H1 (cell line): ENCODE measurements around the gene RAP1GDS1. TPM values are rescaled to one million over a fixed set of nuclear protein-coding genes. Genes with fewer than 3 reads are reported as not detected.

Source experiments
- CTCF ChIA-PET: fragments of 300-600 bp; sonication (Branson Sonifier 250); formaldehyde crosslinking; loops from one replicate; lab custom pipeline; 2021; ENCODE audit not compliant: partially characterized antibody; lab: Charles Lee
- POLR2A ChIA-PET: fragments of 300-600 bp; sonication (Branson Sonifier 250); formaldehyde crosslinking; loops from one replicate; lab custom pipeline; 2021; ENCODE audit warnings: inconsistent platforms; ENCODE audit not compliant: partially characterized antibody; lab: Charles Lee
- DNase-seq, 2 experiments: peaks; one replicate each; pipeline versions ENCODE4 v3.0.0 to v3.0.0-alpha.2; 2010 to 2022; ENCODE audit warnings: low spot score in 2 of 2, low read depth in 1 of 2, mixed read lengths in 1 of 2
- FAIRE-seq: peaks from 2 replicates; lab custom pipeline; 2011; peaks lifted over from hg19 to GRCh38; lab: Jason Lieb, UNC
- H2AFZ ChIP-seq: 2 replicates; pipeline ENCODE4 v1.8.1; 2012; ENCODE audit warnings: low read length, inconsistent platforms
- H2AK5ac ChIP-seq: 2 replicates; pipeline ENCODE4 v1.6.1; 2013; ENCODE audit warnings: low read depth, low read length
- H2BK120ac ChIP-seq: replicated peaks from 2 replicates; pipeline ENCODE3; 2013; ENCODE audit warnings: low read depth, low read length, inconsistent platforms
- H2BK12ac ChIP-seq: 2 replicates; pipeline ENCODE4 v1.6.1; 2013; ENCODE audit warnings: low read depth, low read length
- H2BK15ac ChIP-seq: 2 replicates; pipeline ENCODE4 v1.6.1; 2013; ENCODE audit warnings: low read length
- H2BK20ac ChIP-seq: 2 replicates; pipeline ENCODE4 v1.6.1; 2013; ENCODE audit warnings: low read length
- H2BK5ac ChIP-seq: 2 replicates; pipeline ENCODE4 v1.6.1; 2013; ENCODE audit warnings: low read depth, low read length
- H3K14ac ChIP-seq: 2 replicates; pipeline ENCODE4 v1.6.1; 2013; ENCODE audit warnings: inconsistent platforms; ENCODE audit not compliant: insufficient read length
- H3K18ac ChIP-seq: 2 replicates; pipeline ENCODE4 v1.6.1; 2013; ENCODE audit warnings: low read length; ENCODE audit errors: extremely low read depth
- H3K23ac ChIP-seq: 2 replicates; pipeline ENCODE4 v1.6.1; 2013; ENCODE audit warnings: inconsistent platforms; ENCODE audit not compliant: insufficient read length
- H3K23me2 ChIP-seq: 2 replicates; pipeline ENCODE4 v1.6.1; 2013; ENCODE audit warnings: low read depth, low read length
- H3K27ac ChIP-seq: 2 replicates; pipeline ENCODE4 v1.6.1; 2011; ENCODE audit warnings: low read depth, low read length, inconsistent platforms
- H3K27me3 ChIP-seq, 4 experiments: replicated peaks in 1 of 4; 1 replicate in 1 of 4; 2 replicates in 3 of 4; pipeline versions ENCODE4 v1.6.1 to v1.8.1; 2011 to 2013; ENCODE audit warnings: low read length in 3 of 4, mild to moderate bottlenecking in 3 of 4, inconsistent platforms in 2 of 4, mixed read lengths in 2 of 4, moderate library complexity in 1 of 4; ENCODE audit not compliant: control insufficient read depth in 3 of 4, insufficient read depth in 3 of 4; ENCODE audit errors: extremely low read depth in 1 of 4
- H3K36me3 ChIP-seq, 4 experiments: 2 replicates each; pipeline versions ENCODE4 v1.6.1 to v1.8.1; 2011 to 2013; ENCODE audit warnings: mild to moderate bottlenecking in 4 of 4, low read length in 3 of 4, moderate library complexity in 2 of 4, control low read depth in 1 of 4, inconsistent platforms in 1 of 4; ENCODE audit not compliant: insufficient read depth in 4 of 4, control insufficient read depth in 2 of 4
- H3K4ac ChIP-seq: replicated peaks from 2 replicates; pipeline ENCODE3; 2013; ENCODE audit warnings: low read length, low read depth, mixed read lengths, inconsistent platforms; ENCODE audit not compliant: insufficient read length
- H3K4me1 ChIP-seq, 4 experiments: replicated peaks in 1 of 4; 1 replicate in 1 of 4; 2 replicates in 3 of 4; pipeline versions ENCODE4 v1.6.1 to v1.8.1; 2011 to 2013; ENCODE audit warnings: low read length in 3 of 4, inconsistent platforms in 2 of 4, mixed read lengths in 1 of 4; ENCODE audit not compliant: insufficient read depth in 4 of 4, control insufficient read depth in 3 of 4
- H3K4me2 ChIP-seq, 2 experiments: 2 replicates each; pipeline versions ENCODE4 v1.6.1 to v1.8.1; 2011 to 2013; ENCODE audit warnings: low read depth in 2 of 2, low read length in 2 of 2, control low read depth in 1 of 2, inconsistent platforms in 1 of 2, mild to moderate bottlenecking in 1 of 2; ENCODE audit not compliant: insufficient read depth in 1 of 2
- H3K4me3 ChIP-seq, 4 experiments: fragments of 200-600, 300-600 bp in 1 of 4; sonication (generic), shearing (Covaris generic), sonication (Bioruptor Twin) in 1 of 4; 2 replicates each; pipeline versions ENCODE4 v1.5.1 to v1.8.1; 2011 to 2016; ENCODE audit warnings: low read length in 4 of 4, low read depth in 3 of 4, control low read depth in 2 of 4, inconsistent platforms in 2 of 4, mild to moderate bottlenecking in 2 of 4, mixed read lengths in 1 of 4, moderate library complexity in 1 of 4; ENCODE audit not compliant: insufficient read depth in 2 of 4; ENCODE audit errors: extremely low read depth in 1 of 4
- H3K56ac ChIP-seq: replicated peaks from 2 replicates; pipeline ENCODE3; 2013; ENCODE audit warnings: low read depth, mild to moderate bottlenecking, mixed read lengths, low read length, inconsistent platforms; ENCODE audit not compliant: insufficient read length
- H3K79me1 ChIP-seq: 2 replicates; pipeline ENCODE4 v1.6.1; 2013; ENCODE audit warnings: low read depth, low read length, control low read depth
- H3K79me2 ChIP-seq, 2 experiments: 2 replicates each; pipeline versions ENCODE4 v1.6.1 to v1.8.1; 2012 to 2013; ENCODE audit warnings: low read length in 2 of 2, mild to moderate bottlenecking in 2 of 2, inconsistent platforms in 1 of 2; ENCODE audit not compliant: insufficient read depth in 2 of 2, control insufficient read depth in 1 of 2
- H3K9ac ChIP-seq, 4 experiments: replicated peaks in 1 of 4; 1 replicate in 1 of 4; 2 replicates in 3 of 4; pipeline versions ENCODE4 v1.6.1 to v1.8.1; 2011 to 2013; ENCODE audit warnings: low read depth in 3 of 4, low read length in 3 of 4, control low read depth in 2 of 4, mild to moderate bottlenecking in 2 of 4, moderate library complexity in 2 of 4, inconsistent platforms in 1 of 4; ENCODE audit errors: extremely low read depth in 1 of 4
- H3K9me3 ChIP-seq, 2 experiments: 2 replicates each; pipeline versions ENCODE4 v1.6.1 to v1.8.1; 2012 to 2013; ENCODE audit warnings: mild to moderate bottlenecking in 2 of 2, moderate library complexity in 2 of 2, control low read depth in 1 of 2, inconsistent platforms in 1 of 2, low read depth in 1 of 2, low read length in 1 of 2, mixed read lengths in 1 of 2; ENCODE audit not compliant: insufficient read depth in 2 of 2
- H4K20me1 ChIP-seq, 2 experiments: replicated peaks in 1 of 2; 2 replicates each; pipeline versions ENCODE3 to v1.8.1; 2011 to 2013; ENCODE audit warnings: inconsistent platforms in 2 of 2, low read length in 2 of 2, mild to moderate bottlenecking in 1 of 2; ENCODE audit not compliant: insufficient read depth in 2 of 2, control insufficient read depth in 1 of 2
- H4K5ac ChIP-seq: 2 replicates; pipeline ENCODE4 v1.6.1; 2013; ENCODE audit warnings: low read length, low read depth, mixed read lengths, inconsistent platforms; ENCODE audit not compliant: insufficient read length
- H4K8ac ChIP-seq: 2 replicates; pipeline ENCODE4 v1.8.0; 2013; ENCODE audit warnings: mild to moderate bottlenecking, moderate library complexity, low read length, inconsistent platforms; ENCODE audit not compliant: insufficient read depth; ENCODE audit errors: extremely low read depth
- H4K91ac ChIP-seq: replicated peaks from 2 replicates; pipeline ENCODE3; 2013; ENCODE audit warnings: low read length, mixed read lengths, inconsistent platforms; ENCODE audit not compliant: insufficient read length
- CHD2 ChIP-seq: IDR thresholded peaks from 2 replicates; pipeline ENCODE4 v1.6.1; 2012; ENCODE audit warnings: low read length, improper control_type of control experiment
- CREB1 ChIP-seq: IDR thresholded peaks from 2 replicates; pipeline ENCODE4 v1.6.1; 2012; ENCODE audit warnings: inconsistent platforms
- JUND ChIP-seq: IDR thresholded peaks from 2 replicates; pipeline ENCODE4 v1.6.1; 2011; ENCODE audit warnings: mild to moderate bottlenecking, improper control_type of control experiment, low read length
- NRF1 ChIP-seq: IDR thresholded peaks from 2 replicates; pipeline ENCODE4 v1.6.1; 2011; ENCODE audit warnings: mild to moderate bottlenecking, low read depth, low read length, improper control_type of control experiment
- POLR2A ChIP-seq, 2 experiments: IDR thresholded peaks; 1 replicate in 1 of 2; 2 replicates in 1 of 2; pipeline ENCODE4 v1.6.1; 2011; ENCODE audit warnings: low read depth in 2 of 2, low read length in 2 of 2, mild to moderate bottlenecking in 2 of 2; ENCODE audit errors: control extremely low read depth in 1 of 2
- POU5F1 ChIP-seq: IDR thresholded peaks from 2 replicates; pipeline ENCODE4 v1.6.1; 2011; ENCODE audit warnings: low read depth, mild to moderate bottlenecking, low read length, moderate library complexity
- RAD21 ChIP-seq, 2 experiments: IDR thresholded peaks in 1 of 2; conservative IDR thresholded peaks in 1 of 2; 2 replicates each; pipeline ENCODE4 v1.6.1; 2011; ENCODE audit warnings: low read depth in 2 of 2, low read length in 2 of 2, improper control_type of control experiment in 1 of 2, inconsistent platforms in 1 of 2, mild to moderate bottlenecking in 1 of 2, moderate library complexity in 1 of 2
- RFX5 ChIP-seq: IDR thresholded peaks from 2 replicates; pipeline ENCODE4 v1.6.1; 2011; ENCODE audit warnings: low read depth, low read length, improper control_type of control experiment, borderline replicate concordance
- RNF2 ChIP-seq: fragments of 200-900, 300-1000 bp; sonication (generic); IDR thresholded peaks from 2 replicates; pipeline ENCODE4 v1.7.1; 2016; ENCODE audit warnings: borderline replicate concordance, low read depth, mild to moderate bottlenecking, antibody characterized with exemption, low read length; ENCODE audit not compliant: poor library complexity, severe bottlenecking; ENCODE audit errors: missing control alignments
- RXRA ChIP-seq: IDR thresholded peaks from 2 replicates; pipeline ENCODE4 v1.6.1; 2011; ENCODE audit warnings: low read depth, mild to moderate bottlenecking, low read length, moderate library complexity; ENCODE audit not compliant: insufficient read depth
- SIN3A ChIP-seq, 2 experiments: IDR thresholded peaks in 1 of 2; conservative IDR thresholded peaks in 1 of 2; 2 replicates each; pipeline ENCODE4 v1.6.1; 2011 to 2012; ENCODE audit warnings: low read length in 2 of 2, improper control_type of control experiment in 1 of 2, low read depth in 1 of 2, mild to moderate bottlenecking in 1 of 2
- SIX5 ChIP-seq: IDR thresholded peaks from 2 replicates; pipeline ENCODE4 v1.6.1; 2011; ENCODE audit warnings: mild to moderate bottlenecking, low read depth, low read length
- USF2 ChIP-seq: IDR thresholded peaks from 2 replicates; pipeline ENCODE4 v1.6.1; 2011; ENCODE audit warnings: low read length, improper control_type of control experiment
- WGBS, 2 experiments: shearing (Covaris generic) in 1 of 2; methylation state at CpG; one replicate each; pipeline versions ENCODE4 v1.1.6 to v1.1.7; 2013 to 2015; ENCODE audit warnings: low lambda C conversion rate in 2 of 2, mixed read lengths in 2 of 2, inconsistent platforms in 1 of 2, low coverage in 1 of 2, missing lambda C conversion rate in 1 of 2; ENCODE audit not compliant: insufficient replicate concordance in 2 of 2, insufficient coverage in 1 of 2, insufficient read length in 1 of 2; ENCODE audit errors: extremely low coverage in 1 of 2, missing lambda C conversion rate in 1 of 2; 5-methylcytosine and 5-hydroxymethylcytosine counted together
- polyA plus RNA-seq, 7 experiments: library from polyadenylated mRNA; depleted of rRNA in 3 of 7; stranded (reverse) in 5 of 7; unstranded in 2 of 7; fragments of >200 nt in 5 of 7; fragments of 200-250 nt in 2 of 7; gene quantifications; 1 replicate in 5 of 7; 2 replicates in 1 of 7; 4 replicates in 1 of 7; pipeline versions ENCODE4 v1.2.1 to v1.2.3, GENCODE V29; 2011 to 2013; ENCODE audit warnings: missing spikeins in 2 of 7, mixed read lengths in 2 of 7
- total RNA-seq: library from RNA; stranded (reverse); fragmentation: NEBNext Ultra II Directional; extraction: Animal tissue kit (Norgen Biotek cat#: 25700); gene quantifications from 2 replicates; pipeline ENCODE4 v1.2.1, GENCODE V29; 2021

Gene RAP1GDS1
- total and polyA plus RNA-seq, 2 of the 8 experiments (the other 6 are each of a cell fraction or from before 2014, with no cell fraction given): 12.8 to 31.9 TPM

GRCh38 chr4:98385831-98386230 is 124.6 kb downstream of the RAP1GDS1 start:
- Histone ChIP-seq H3K4ac (no peak overlapping the region), H3K23me2 (no peaks in the 10 kb centered on the region), H3K9ac (no peak overlapping the region), H2AK5ac (no peak overlapping the region), H2BK12ac (no peak overlapping the region), H2BK15ac (no peak overlapping the region), H4K91ac (no peak overlapping the region), H3K23ac (no peak overlapping the region), H3K79me2 (no peaks in the 10 kb centered on the region), H3K36me3 (no peaks in the 10 kb centered on the region), H3K14ac (no peak overlapping the region), H3K4me2 (no peak overlapping the region), H2BK20ac (no peak overlapping the region), H3K79me1 (no peaks in the 10 kb centered on the region), H3K18ac (no peak overlapping the region), H3K4me1 (no peaks in the 10 kb centered on the region), H3K27ac (no peak overlapping the region), H4K20me1 (no peaks in the 10 kb centered on the region), H3K9me3 (no peaks in the 10 kb centered on the region), H4K8ac (no peak overlapping the region), H2BK5ac (no peak overlapping the region), H4K5ac (no peak overlapping the region), H2AFZ (no peak overlapping the region), H2BK120ac (no peak overlapping the region), H3K56ac (no peak overlapping the region), H3K27me3 (no peaks in the 10 kb centered on the region), H3K4me3 (no peak overlapping the region)
- FAIRE-seq (no peak), DNase-seq (no peak)
- no peak for TF ChIP-seq JUND
- no peak for TF ChIP-seq SIX5
- no peak for TF ChIP-seq POU5F1
- no peak for TF ChIP-seq RXRA
- TF ChIP-seq CHD2: no peak
- no peak for TF ChIP-seq NRF1
- no peak for TF ChIP-seq POLR2A (IDR thresholded peaks at IDR 0.05; ENCODE audit: control extremely low read depth in 1 of 2, low read depth in 2 of 2, low read length in 2 of 2)
- TF ChIP-seq RNF2: no peak
- no peak for TF ChIP-seq USF2
- no peak for TF ChIP-seq RFX5
- no peak for TF ChIP-seq SIN3A (conservative IDR thresholded peaks at IDR 0.05 in 1 of 2, IDR thresholded peaks at IDR 0.05 in 1 of 2; ENCODE audit: low read depth in 1 of 2, low read length in 2 of 2)
- no peak for TF ChIP-seq CREB1
- TF ChIP-seq RAD21 (IDR thresholded peaks at IDR 0.05 in 1 of 2, conservative IDR thresholded peaks at IDR 0.05 in 1 of 2; ENCODE audit: low read depth in 2 of 2, low read length in 2 of 2): no peak
- CTCF ChIA-PET: no interaction called here
- WGBS, 2 experiments: 84% methylated on average over 2 of the region's 2 CpGs; no CpG with 5 or more reads in 1 of the 2 experiments
- POLR2A ChIA-PET: no interaction called here
